ENCODE results near the gene RNF11.

DNA sequence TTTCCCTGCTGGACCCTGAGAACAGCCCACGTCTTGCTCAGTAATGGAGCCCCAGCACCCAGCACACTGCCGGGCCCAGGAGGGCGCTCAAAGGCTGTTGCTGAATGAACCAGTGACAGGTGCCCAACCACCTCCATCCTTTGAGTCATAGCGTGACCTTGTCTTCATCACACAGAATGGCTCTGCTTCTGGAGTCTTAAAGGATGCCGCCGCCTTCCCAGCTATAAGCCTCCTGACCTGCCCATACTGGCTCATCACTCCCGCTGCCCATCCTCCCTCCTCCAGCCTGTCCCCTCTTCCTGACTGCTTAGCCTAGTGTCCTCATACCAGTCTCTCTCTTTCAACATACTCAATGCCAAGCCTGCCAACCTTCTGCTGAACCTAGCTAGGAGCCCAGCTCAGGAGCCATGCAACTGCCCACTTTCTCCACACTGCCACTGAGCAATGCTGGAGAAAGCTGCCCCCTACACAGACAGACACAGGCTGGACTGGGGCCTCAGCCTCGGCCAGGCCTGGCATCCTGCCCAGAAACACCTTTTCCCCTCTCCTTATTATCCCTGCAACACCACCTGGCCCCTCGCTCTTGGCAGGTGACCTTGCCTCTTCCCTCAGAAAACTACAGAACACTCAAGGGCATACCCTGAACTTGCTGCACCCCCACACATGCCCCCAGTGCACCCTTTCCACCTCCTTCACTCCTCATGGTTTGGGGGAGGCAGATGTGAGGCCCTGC is 80.2 kb downstream of the RNF11 start:
- TF ChIP-seq CTCF (IDR thresholded peaks at IDR 0.05) (no peak), POLR2AphosphoS5 (IDR thresholded peaks at IDR 0.05) (no peak), POLR2A (IDR thresholded peaks at IDR 0.05) (no peak)

All from prostate gland (tissue), 2 donors.